GM19395 (cell line): ENCODE measurements around the gene PCSK6.
"Not testable (repeated sequence)": the region's sequence is repeated elsewhere in the genome, so short reads cannot be mapped to it uniquely, and the experiment has no call there.

Source experiments
- ATAC-seq: cut with Tn5 transposase; IDR thresholded peaks from one replicate; pipeline ENCODE4 v1.9.1; 2021; ENCODE audit warnings: mild to moderate bottlenecking, moderate library complexity; ENCODE audit not compliant: unreplicated experiment

PCSK6 gene

DNA sequence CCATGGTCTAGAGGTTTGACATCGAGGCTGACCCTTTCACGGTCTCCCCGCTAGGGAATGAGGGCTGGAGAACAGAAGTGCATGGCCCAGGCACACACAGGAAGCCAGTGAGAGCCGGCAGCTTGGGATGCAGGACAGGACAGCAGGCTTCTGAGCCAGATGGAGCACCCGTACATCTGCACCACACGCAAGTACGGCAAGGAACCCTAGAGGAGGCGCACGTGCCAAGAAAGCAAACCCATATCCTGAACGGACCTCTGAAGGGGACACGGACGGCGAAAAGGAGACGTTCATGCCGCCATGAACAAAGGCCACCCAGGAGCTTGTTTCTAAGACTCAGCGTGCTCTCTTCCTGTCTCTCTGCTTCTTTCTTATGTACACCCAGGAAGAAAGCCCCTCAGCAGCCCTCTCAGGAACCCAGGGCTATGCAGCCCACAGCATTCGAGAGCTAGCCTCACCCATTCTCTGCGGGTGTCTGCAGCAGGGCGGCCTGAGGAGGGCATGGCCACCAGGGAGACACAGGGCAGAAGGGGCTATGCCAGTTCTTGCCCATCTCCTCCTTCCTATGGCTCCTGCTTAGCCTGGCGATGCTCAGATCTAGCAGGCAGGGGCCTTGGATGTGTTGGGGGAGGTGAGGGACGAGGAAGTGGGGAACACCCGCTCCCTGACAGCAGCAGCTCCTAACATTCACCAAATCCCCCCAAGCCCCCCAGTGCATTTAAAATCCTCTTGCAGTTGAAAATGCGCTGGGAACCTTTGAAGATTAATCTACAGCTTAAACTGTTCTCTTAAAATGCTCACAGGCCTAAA is 81.3 kb downstream of the PCSK6 start:
- no peak for ATAC-seq

DNA sequence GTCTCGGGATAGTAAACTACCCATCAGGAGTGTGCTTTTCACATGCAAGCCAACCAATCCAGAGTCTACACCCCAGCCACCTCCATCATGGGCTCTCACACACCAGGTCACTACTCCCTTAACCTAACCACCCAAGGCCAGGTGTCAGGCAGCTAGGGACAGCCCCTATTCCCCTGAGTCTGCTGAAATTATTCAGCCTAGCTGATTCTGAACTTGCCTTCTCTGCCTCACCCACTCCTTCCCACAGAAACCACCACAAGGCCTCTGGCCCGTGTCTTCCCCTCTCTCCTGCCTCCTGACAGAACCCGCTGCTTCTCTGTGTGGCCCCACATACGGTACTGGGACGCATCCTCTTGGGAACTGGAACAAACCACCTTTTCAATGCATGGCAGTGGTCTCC is 82.1 kb downstream of the PCSK6 start:
- ATAC-seq, result peak; percentile 97

DNA sequence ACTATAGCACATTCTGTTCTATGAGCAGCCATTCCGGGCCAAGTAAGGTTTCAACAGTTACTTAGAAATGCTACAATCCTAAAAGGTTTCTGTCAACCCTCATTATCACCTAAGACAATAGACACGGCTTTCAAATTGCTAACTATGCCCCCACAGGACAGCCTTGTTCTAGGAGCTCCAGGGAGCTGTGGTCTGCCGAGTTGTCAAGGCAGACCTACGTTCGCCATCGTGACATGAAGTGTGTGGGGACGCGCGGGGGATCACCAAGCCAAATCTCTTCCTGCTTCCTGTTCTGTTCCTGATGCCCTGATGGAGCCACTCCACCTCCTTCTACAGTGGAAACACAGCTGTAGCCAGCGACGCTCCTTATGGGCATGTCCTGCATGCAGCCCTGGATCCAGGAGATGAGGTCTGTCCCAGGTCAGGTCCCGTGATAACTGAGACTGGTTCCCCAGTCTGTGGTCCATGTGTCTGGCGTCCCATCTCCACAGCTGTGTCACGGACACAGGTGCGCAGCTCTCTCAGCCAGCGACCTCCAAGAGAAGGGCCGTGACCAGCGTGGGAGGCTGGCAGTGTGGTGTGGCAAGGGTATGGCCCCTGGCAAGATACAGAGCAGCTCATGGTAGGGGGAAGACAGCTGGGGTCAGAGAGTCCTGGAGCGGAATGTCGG is 82.8 kb downstream of the PCSK6 start:
- ATAC-seq, result no peak

DNA sequence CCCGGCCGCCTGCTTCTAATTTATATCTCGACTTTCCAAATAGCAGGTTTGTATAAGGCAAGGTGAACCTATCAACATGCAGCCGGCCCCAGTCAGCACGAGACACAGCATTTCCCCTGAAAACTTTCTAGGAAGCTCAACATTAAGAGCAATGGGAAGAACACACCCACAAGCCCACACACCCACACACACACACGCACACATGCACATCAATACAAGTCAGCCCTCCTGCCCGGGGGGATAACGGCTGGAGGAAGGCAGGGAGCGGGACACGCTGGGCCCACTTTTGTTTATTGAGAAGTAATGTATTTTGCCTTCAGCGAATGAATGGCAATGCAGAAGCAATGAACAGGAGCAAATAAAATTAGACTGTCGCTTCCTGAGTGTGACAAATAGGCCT is 83.5 kb downstream of the PCSK6 start:
- no peak for ATAC-seq

DNA sequence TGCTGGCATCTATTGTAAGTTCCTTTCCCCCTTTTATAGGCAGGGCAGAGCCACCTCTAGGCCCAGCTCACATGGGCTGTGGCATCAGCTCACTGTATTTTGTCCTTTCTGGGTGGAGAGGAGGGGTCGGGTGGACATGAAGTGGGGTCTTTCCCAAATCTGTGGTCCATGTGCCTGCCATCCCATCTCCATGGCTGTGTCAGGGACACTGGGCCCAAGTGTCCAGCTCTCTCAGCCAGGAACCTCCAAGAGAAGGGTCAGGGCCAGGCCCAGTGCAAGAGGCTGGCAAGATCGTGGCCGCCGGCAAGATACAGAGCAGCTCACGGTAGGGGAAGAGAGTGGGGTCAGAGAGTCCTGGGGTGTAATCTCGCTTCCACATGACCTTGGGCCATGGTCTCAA is 85.3 kb downstream of the PCSK6 start:
- no peak for ATAC-seq

DNA sequence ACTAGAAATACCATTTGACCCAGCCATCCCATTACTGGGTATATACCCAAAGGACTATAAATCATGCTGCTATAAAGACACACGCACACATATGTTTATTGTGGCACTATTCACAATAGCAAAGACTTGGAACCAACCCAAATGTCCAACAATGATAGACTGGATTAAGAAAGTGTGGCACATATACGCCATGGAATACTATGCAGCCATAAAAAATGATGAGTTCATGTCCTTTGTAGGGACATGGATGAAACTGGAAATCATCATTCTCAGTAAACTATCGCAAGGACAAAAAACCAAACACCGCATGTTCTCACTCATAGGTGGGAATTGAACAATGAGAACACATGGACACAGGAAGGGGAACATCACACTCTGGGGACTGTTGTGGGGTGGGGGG is 86.6 kb downstream of the PCSK6 start:
- ATAC-seq, result not testable (repeated sequence)

DNA sequence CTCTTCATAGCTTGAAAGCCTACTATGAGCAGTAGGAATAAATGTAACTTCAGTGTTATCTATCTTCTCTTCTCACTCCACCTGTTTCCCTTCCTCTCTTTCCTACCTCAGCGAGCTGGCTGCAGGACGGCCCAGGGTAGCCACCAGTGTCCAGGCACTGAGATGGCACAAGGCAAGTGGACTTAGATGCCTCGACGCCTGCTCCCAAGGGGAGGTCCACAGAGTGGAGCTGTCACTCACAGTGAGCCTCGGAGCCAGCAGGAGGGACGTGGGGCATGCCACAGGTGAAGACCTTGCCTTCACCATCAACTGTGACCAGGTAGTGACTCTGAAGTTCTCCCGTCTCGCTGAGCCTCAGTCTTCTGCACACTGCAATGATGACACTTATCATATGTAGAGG is 88.2 kb downstream of the PCSK6 start:
- no peak for ATAC-seq

DNA sequence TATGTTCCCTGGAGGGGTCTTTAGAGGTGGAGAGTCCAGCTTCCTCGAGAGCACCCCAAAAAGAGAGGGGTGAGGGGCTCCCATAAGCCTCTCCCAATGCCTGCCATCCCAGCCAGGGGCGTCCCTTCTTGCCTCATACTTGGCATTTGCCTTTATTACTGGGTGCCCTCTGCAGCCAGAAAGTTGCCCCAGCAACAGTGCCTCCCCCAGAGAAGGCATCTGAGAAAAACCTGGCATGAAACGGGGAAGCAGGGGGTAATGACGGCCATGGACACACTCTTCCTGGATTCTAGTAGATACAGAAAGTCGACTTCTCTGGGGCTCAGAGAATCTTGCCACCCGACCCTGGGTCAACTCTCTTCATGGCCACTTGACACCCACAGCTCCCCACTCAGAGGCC is 90.1 kb downstream of the PCSK6 start:
- no peak for ATAC-seq

DNA sequence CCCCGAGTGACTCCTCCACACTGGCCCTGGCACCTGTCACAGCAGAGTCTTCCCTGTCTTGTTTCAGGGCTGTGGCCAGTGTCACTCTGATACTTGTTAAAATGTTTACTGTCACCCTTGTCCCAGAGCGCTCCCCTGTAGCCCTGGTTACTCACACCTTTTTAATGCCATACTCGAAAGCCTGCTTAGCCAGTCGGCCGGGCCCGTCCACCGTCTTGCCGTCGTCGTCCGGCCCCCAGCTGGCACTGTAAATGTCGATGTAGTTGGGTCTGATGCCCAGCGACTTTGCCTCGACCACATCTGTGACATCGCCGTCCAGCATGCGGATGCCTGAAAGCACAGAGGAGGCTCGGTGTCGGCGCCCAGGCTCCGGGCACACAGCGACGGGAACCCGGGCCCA is 91.3 kb downstream of the PCSK6 start:
- no peak for ATAC-seq

DNA sequence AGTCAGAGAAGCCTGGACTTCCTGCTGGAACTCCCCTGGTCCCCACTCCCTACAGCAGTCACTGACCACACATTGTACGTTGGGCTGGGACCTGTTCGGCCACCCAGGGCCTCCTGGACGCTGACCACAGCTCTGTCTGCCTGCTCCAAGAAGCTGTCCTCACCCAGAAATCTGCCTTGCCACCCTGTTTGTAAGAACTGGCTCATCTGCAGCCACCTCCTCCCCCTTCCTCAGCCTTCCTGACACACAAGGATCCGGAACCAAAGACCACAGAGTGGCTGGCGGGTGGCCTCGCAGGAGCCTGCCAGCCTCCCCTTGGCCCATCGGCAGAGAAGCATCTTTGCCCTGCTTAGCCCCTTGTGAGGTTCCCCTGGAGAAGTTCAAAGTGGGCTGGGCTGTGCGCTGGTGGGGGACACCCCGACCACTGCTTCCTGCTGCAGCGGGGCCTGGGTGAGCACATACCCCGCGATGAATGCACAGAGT is 91.9 kb downstream of the PCSK6 start:
- ATAC-seq, result no peak

DNA sequence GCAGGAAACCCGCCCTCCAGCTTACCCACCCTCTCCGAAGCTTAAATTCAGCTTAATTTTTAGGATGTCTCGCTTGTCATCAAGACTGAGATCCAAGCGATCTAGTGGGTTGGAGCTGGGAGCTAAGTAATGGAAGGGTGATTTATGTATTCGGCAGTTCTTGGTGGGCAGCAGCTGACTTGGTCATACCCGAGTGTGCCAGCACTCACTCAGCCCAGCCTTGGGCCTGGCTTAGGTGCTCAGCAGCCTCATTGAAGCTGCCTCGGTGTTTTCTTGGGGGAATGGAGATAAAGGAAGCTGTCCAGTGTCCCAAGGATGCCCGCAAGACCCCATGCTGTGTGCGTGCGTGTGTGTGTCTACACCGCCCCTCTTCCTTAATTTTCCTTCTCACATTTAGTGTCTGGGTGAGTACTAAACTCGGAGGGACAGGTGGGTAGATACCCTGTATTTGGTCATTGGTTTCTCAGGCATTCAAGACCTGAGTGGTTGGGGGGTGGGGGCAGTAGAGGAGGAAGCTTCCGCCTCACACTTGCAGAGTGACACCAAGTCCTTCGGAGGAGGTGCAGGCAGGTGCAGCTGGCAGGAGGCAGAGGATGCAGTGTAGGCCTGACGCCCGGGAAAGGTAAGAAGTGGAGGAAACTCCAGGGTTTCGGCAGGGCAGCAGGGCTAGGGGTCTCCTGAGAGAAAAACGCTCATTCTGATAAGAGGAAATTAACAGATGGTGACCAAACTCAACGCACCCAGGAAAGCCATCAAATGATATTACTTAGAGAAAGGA is 92.8 kb downstream of the PCSK6 start:
- ATAC-seq, result no peak

DNA sequence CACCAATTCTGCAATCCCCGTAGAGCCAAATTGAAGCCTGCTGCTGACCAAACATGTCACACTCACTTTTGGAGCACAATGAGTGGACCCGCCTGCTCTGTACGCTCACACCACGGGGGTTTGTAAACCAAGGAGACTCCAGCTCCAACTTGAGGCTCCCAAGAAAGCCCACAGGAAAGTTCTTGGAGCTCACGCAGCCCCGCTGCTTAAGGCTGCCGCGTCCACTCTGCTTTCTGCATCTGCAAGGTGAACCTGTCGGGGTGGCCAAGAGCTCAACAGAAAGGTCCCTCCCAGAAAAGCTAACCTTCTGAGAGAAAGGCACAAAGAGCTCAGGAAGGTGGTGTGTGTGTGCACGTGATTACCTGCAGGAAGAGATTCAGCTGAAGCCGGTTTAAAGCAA is 94.9 kb downstream of the PCSK6 start:
- no peak for ATAC-seq

DNA sequence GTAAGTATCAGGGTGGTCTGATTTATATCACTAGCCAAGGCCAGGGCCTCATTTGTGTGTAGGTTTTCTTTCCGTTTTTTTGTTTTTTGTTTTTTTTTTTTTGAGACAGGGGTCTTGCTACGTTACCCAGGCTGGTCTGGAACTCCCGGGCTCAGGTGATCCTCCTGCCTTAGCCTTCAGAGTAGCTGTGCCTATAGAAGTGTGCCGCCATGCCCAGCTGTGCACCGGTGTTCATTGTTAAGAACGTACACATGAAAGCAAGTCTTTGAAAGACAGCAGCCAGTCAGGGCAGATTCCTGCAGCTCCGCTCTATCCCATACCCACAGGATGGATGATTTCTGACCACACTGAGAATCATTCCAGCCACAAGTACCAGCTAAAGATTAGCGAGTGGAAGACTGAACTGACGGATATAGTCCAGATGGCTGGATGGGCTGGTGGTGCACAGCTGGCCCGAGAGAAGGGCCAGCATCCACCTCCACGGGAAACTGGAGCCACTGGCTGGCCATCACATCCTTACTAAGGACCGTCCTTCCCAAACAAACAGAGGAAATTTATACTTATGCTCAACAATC is 95.4 kb downstream of the PCSK6 start:
- ATAC-seq, result no peak

DNA sequence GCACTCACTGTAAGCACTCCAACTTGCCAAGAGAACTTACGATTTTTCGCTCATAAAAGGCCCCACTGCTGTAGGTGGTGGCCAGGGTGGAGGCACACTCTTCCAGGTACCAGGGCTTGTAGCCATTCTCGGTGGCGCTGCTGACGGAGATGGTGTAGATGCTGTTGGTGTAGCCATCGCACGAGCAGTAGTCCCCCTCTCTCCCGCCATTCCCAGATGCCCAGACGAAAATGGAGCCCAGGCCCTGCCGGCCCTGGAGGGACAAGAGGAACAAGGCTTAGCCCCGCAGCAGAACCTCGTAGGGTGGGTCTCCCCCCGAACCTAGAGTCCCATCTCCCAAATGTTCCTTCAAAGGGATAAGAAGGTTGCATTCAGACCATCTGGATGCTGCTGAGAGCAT is 96.3 kb downstream of the PCSK6 start:
- ATAC-seq, result no peak

DNA sequence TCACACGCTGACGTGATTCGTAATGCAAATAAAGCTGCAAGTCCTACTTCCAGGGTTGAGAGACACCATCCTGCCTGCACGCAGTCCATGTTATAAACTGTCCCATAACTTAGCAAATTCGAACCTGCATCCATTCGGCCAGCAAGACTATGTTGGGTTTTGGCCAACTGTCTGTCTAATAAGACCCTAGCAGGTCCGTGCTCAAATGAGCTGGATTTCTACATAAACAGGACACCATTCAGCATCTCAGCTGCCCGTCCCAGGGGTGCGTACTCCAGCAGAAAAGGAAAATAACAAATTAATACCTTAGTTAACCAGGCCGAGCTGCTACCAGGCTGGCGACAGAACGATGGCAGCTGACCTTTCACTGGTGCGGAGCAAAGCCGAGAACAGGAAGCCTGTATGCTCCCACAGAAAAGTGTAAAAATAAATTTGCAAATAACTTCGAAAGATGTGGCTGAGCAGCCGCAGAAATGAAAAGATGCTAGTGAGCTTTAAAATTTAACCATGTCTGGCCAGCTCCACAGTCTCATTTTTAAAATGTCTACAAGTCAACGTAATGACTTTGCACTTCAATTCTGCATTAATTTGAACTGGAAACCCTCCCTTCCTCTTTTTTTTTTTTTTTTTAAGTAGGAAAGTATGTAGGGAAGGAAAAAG is 97.4 kb downstream of the PCSK6 start:
- ATAC-seq, result no peak

DNA sequence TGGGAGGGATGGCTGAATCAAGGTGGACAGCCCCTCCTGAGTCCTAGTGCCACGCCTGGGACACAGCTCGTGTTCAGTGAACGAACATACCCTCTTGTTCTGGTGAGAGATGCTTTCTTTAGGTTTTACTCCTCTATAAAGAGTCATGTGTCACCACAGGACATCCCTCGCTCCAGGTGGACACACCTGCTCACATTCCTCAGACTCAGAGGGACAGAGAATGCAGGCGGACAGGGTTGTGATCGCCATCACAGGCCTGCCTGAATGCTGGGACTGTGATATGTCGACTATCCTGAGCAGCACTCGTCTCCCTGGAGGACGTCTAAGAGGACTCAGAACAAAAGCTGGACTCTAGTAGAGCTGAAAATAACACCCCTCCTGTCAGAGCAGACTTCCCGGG is 98.1 kb downstream of the PCSK6 start:
- no peak for ATAC-seq

DNA sequence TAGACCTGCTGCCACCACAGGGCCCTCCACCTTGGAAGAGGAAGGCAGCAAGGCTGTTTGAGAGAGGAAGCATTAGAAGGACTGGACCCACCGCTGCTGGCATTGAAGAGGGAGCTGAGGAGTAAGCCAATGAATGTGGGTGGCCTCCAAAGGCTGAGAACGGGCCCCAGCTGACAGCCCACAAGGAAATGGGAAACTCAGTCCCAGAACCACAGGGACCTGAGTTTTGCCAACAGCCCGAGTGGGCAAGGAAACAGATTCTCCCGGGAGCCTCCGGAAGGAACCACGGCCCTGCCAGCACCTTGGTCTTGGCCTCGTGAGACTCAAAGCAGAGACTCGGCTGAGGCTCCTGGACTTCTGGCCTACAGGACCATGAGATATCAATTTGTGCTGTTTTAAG is 99.0 kb downstream of the PCSK6 start:
- ATAC-seq, result no peak

DNA sequence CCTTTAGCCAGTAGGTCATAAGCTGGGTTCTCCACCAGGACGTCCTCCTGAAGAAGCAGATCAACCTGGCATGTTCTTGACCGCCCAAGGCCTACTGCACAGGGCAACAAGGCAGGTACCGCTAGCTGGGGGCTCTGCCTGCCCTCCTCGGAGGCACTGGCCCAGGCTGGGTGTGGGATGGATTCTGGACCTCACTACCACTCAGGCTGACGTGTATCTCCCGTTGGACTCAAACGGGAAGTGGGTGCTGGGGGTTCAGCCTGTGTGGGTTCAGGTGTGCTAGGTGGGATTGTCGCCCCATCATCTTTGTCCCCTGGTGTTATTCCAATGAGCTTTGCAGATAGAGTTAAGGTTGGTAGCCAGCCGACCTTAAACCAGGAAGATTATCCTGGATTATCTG is 99.4 kb downstream of the PCSK6 start:
- no peak for ATAC-seq

DNA sequence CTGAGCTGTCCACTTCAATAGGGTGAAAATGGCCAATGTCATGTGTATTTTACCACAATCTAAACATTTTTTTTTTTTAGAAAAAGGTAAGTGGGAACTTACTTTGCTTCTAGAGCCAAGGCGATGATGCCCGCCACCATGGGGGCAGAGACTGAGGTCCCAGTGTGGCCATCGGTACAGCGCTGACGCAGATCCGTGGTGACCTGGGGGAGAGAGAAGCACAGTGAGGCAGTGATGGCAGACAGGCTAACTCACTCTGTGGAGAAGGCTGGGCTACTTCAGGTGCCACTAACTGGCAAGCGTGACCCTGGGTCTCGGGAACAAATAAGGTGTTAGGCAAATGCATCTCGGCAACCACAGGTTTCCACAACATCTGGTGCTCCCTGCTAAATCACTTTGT is 100.1 kb downstream of the PCSK6 start:
- ATAC-seq, result no peak

DNA sequence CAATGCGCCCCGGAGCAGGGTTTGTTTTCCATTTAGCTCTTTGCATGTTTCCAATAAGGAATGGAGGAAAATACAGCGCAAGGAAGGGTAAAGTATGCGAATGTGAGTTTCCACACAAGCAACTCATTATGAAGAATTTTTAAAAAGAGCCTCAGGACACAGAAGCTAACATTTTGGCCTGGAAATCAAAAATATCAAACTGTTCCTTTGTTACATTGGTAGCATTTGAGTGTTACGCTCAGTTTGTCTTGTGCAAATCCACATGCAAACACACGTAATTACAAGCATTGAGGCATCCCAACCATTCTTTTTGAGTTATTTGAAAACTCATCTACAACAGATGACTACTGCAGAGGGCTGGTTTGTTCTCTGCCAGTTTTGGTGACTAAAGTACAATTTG is 101.5 kb downstream of the PCSK6 start:
- ATAC-seq, result no peak

DNA sequence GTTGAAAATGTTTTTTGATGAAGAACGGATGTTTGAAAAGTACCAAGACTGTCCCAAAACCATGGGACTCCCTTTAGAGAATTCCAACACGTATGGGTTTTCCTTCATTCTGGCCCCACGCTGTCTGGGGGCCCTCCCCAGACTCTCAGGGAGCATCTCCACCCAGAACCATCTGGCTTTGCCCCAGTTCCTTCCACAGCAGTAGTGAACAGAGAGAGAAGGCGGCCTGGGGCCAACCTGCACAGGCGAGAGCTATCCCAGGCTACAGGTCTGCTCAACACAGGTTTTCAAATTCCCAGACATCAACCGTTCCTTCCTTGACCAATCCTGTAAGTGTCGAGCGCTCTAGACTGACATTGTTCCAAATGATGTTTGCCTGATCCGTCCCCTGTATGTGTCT is 101.9 kb downstream of the PCSK6 start:
- no peak for ATAC-seq
